Neuron (in vitro differentiated cells): ENCODE results near the gene SIGLEC1.

ENCODE experiments used
- H2AFZ ChIP-seq: one replicate; pipeline ENCODE4 v1.6.1; 2013; ENCODE audit warnings: low read depth, mild to moderate bottlenecking, inconsistent platforms, low read length, moderate library complexity
- H3K27me3 ChIP-seq: one replicate; pipeline ENCODE4 v1.6.1; 2013; ENCODE audit warnings: low read length; ENCODE audit not compliant: insufficient read depth
- H3K36me3 ChIP-seq: one replicate; pipeline ENCODE4 v1.6.1; 2013; ENCODE audit warnings: low read length; ENCODE audit not compliant: insufficient read depth
- H3K4me1 ChIP-seq: one replicate; pipeline ENCODE4 v1.6.1; 2013; ENCODE audit warnings: low read length; ENCODE audit not compliant: insufficient read depth
- H3K4me3 ChIP-seq: 2 replicates; pipeline ENCODE4 v1.5.1; 2013; ENCODE audit warnings: mild to moderate bottlenecking, low read length, moderate library complexity
- H3K9me3 ChIP-seq: one replicate; pipeline ENCODE4 v1.6.1; 2013; ENCODE audit warnings: low read length

The SIGLEC1 gene

GRCh38 chr20:3739926-3740451 is 27.6 kb upstream of the SIGLEC1 start:
- Histone ChIP-seq H3K4me3 (no peak overlapping the region), H3K36me3 (no peaks in the 10 kb centered on the region), H2AFZ (no peak overlapping the region), H3K4me1 (no peaks in the 10 kb centered on the region), H3K9me3 (no peaks in the 10 kb centered on the region), H3K27me3 (peaks cover 6% of the 10 kb centered on the region)

GRCh38 chr20:3739054-3739925 is 26.9 kb upstream of the SIGLEC1 start:
- H3K9me3 ChIP-seq = no peaks in the 10 kb centered on the region
- no peaks in the 10 kb centered on the region for H3K36me3 ChIP-seq
- H3K27me3 ChIP-seq = peaks cover 3% of the 10 kb centered on the region
- H2AFZ ChIP-seq = no peak overlapping the region
- no peaks in the 10 kb centered on the region for H3K4me1 ChIP-seq
- no peak overlapping the region for H3K4me3 ChIP-seq

- Histone ChIP-seq H3K36me3 (no peaks in the 10 kb centered on the region), H3K27me3 (peaks cover 2% of the 10 kb centered on the region), H3K4me3 (no peak overlapping the region), H3K4me1 (no peaks in the 10 kb centered on the region), H3K9me3 (no peaks in the 10 kb centered on the region), H2AFZ (no peak overlapping the region)
These were observed 26.0 kb upstream of the SIGLEC1 start for GRCh38 chr20:3738111-3739053.

- Histone ChIP-seq H2AFZ (no peak overlapping the region), H3K36me3 (no peaks in the 10 kb centered on the region), H3K4me1 (peaks cover 4% of the 10 kb centered on the region), H3K27me3 (peaks cover 4% of the 10 kb centered on the region), H3K9me3 (no peaks in the 10 kb centered on the region), H3K4me3 (no peak overlapping the region)
These were observed 23.4 kb upstream of the SIGLEC1 start for GRCh38 chr20:3735768-3736167.

GRCh38 chr20:3734111-3734843 is 21.9 kb upstream of the SIGLEC1 start:
- Histone ChIP-seq H3K36me3 (no peaks in the 10 kb centered on the region), H3K4me1 (peaks cover 4% of the 10 kb centered on the region), H2AFZ (no peak overlapping the region), H3K4me3 (no peak overlapping the region), H3K27me3 (peaks cover 11% of the 10 kb centered on the region), H3K9me3 (no peaks in the 10 kb centered on the region)

- no peak overlapping the region for H3K4me3 ChIP-seq
- no peaks in the 10 kb centered on the region for H3K36me3 ChIP-seq
- peaks cover 16% of the 10 kb centered on the region for H3K27me3 ChIP-seq
- H3K4me1 ChIP-seq = peaks cover 4% of the 10 kb centered on the region
- H2AFZ ChIP-seq = no peak overlapping the region
- no peaks in the 10 kb centered on the region for H3K9me3 ChIP-seq
These were observed 21.0 kb upstream of the SIGLEC1 start for GRCh38 chr20:3733119-3733995.

GRCh38 chr20:3732327-3733118 is 20.1 kb upstream of the SIGLEC1 start, which contains the start of gene HSPA12B:
TSS of gene HSPA12B (plus strand) at chr20:3732685. CDS start at chr20:3738675, 5,990 bp downstream.
- no peaks in the 10 kb centered on the region for H3K9me3 ChIP-seq
- no peaks in the 10 kb centered on the region for H3K36me3 ChIP-seq
- peaks cover 4% of the 10 kb centered on the region for H3K4me1 ChIP-seq
- H3K27me3 ChIP-seq = peaks cover 16% of the 10 kb centered on the region
- no peak within 1 kb of the TSS for H3K4me3 ChIP-seq
- no peak within 1 kb of the TSS for H2AFZ ChIP-seq

- Histone ChIP-seq H3K9me3 (no peaks in the 10 kb centered on the region), H3K36me3 (no peaks in the 10 kb centered on the region), H3K4me3 (no peak overlapping the region), H2AFZ (no peak overlapping the region), H3K27me3 (peaks cover 16% of the 10 kb centered on the region), H3K4me1 (peaks cover 4% of the 10 kb centered on the region)
These were observed 19.5 kb upstream of the SIGLEC1 start for GRCh38 chr20:3731944-3732326.

GRCh38 chr20:3730803-3731672 is 18.6 kb upstream of the SIGLEC1 start:
- no peak overlapping the region for H3K4me3 ChIP-seq
- no peak overlapping the region for H2AFZ ChIP-seq
- no peaks in the 10 kb centered on the region for H3K9me3 ChIP-seq
- no peaks in the 10 kb centered on the region for H3K36me3 ChIP-seq
- H3K27me3 ChIP-seq = peaks cover 16% of the 10 kb centered on the region
- peaks cover 4% of the 10 kb centered on the region for H3K4me1 ChIP-seq

GRCh38 chr20:3729811-3730540 is 17.6 kb upstream of the SIGLEC1 start:
- H3K9me3 ChIP-seq = no peaks in the 10 kb centered on the region
- H2AFZ ChIP-seq = no peak overlapping the region
- no peaks in the 10 kb centered on the region for H3K36me3 ChIP-seq
- peaks cover 4% of the 10 kb centered on the region for H3K4me1 ChIP-seq
- no peak overlapping the region for H3K4me3 ChIP-seq
- peaks cover 16% of the 10 kb centered on the region for H3K27me3 ChIP-seq
